NCI-H2081 (cell line): ENCODE results near the gene GIMAP1.

ENCODE experiments used
- DNase-seq, 2 experiments: peaks; one replicate each; lab custom pipeline; 2025; lab: John Stamatoyannopoulos, UW

The GIMAP1 gene

GRCh38 chr7:150748376-150748775 lies 32.0 kb downstream of the GIMAP1 start:
- no peak for DNase-seq

- DNase-seq, result no peak
Observed at GRCh38 chr7:150751702-150752101, 35.3 kb downstream of the GIMAP1 start.

GRCh38 chr7:150753239-150753638 lies 36.8 kb downstream of the GIMAP1 start:
- no peak for DNase-seq

GRCh38 chr7:150753826-150754603 lies 37.6 kb downstream of the GIMAP1 start:
- DNase-seq, result peak; percentile 5 to 12

GRCh38 chr7:150754951-150755350 lies 38.5 kb downstream of the GIMAP1 start:
- DNase-seq, result no peak

GRCh38 chr7:150755473-150756099 lies 39.2 kb downstream of the GIMAP1 start:
- no peak for DNase-seq

GRCh38 chr7:150756166-150756565 lies 39.8 kb downstream of the GIMAP1 start:
- DNase-seq, result no peak

- no peak for DNase-seq
Observed at GRCh38 chr7:150756858-150757257, 40.4 kb downstream of the GIMAP1 start.

GRCh38 chr7:150759479-150759878 lies 43.1 kb downstream of the GIMAP1 start:
- no peak for DNase-seq

GRCh38 chr7:150766334-150766709 lies 49.9 kb downstream of the GIMAP1 start:
- no peak for DNase-seq

- no peak for DNase-seq
Observed at GRCh38 chr7:150769768-150770167, 53.4 kb downstream of the GIMAP1 start.
